ENCODE data around the gene ZNF649.

DNA sequence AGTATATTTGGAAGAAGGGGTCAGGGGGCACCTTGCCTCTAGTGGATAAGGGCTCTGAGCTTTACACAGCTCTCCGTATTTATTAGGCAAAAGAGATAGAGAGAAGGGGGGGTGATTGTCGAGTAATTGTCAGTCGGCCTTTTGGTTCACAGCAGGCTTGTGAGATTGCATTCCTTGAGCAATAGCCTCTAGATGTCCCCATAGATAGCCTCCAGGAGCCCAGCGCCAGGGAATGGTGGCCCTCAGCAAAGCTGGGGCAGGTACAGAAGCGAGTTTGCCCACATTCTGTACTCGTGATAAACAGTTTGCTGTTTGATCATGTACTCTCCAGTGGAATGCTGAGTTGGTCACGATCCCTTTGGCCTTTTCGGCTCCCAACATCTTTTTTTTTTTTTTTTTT lies 27.1 kb upstream of the ZNF649 start:
- TF ChIP-seq, protein P1, sequence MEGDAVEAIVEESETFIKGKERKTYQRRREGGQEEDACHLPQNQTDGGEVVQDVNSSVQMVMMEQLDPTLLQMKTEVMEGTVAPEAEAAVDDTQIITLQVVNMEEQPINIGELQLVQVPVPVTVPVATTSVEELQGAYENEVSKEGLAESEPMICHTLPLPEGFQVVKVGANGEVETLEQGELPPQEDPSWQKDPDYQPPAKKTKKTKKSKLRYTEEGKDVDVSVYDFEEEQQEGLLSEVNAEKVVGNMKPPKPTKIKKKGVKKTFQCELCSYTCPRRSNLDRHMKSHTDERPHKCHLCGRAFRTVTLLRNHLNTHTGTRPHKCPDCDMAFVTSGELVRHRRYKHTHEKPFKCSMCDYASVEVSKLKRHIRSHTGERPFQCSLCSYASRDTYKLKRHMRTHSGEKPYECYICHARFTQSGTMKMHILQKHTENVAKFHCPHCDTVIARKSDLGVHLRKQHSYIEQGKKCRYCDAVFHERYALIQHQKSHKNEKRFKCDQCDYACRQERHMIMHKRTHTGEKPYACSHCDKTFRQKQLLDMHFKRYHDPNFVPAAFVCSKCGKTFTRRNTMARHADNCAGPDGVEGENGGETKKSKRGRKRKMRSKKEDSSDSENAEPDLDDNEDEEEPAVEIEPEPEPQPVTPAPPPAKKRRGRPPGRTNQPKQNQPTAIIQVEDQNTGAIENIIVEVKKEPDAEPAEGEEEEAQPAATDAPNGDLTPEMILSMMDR (IDR thresholded peaks at IDR 0.05; ENCODE audit: poor library complexity), result no peak
- no peak for TF ChIP-seq EZH2 (IDR thresholded peaks at IDR 0.05; ENCODE audit: borderline replicate concordance)

Data from hepatocyte (in vitro differentiated cells).